CD4-positive, alpha-beta T cell treated with Interferon gamma for 1 hour (primary cell): ENCODE data around the gene LTA.

Experiments
- DNase-seq: peaks from one replicate; pipeline ENCODE4 v3.0.0-alpha.2; 2020

LTA gene

GRCh38 chr6:31572041-31572911 is at the start of gene LTA:
LTA (plus strand) TSS chr6:31572289; CDS start chr6:31572743, 454 bp downstream.
- peak; percentile 78 for DNase-seq

GRCh38 chr6:31525553-31525931 is 46.5 kb upstream of the LTA start:
- DNase-seq: no peak

- no peak for DNase-seq
Observed at GRCh38 chr6:31525932-31526591, 46.0 kb upstream of the LTA start.

- DNase-seq: no peak
Observed at GRCh38 chr6:31528307-31528777, 43.7 kb upstream of the LTA start.

- no peak for DNase-seq
Observed at GRCh38 chr6:31528821-31529328, 43.2 kb upstream of the LTA start, which contains the start of gene MCCD1. MCCD1 (plus strand) TSS chr6:31528962; CDS start chr6:31529015, 53 bp downstream.

- no peak for DNase-seq
Observed at GRCh38 chr6:31529329-31530150, 42.5 kb upstream of the LTA start.

GRCh38 chr6:31530659-31531058 is 41.4 kb upstream of the LTA start:
- no peak for DNase-seq

GRCh38 chr6:31531162-31531561 is 40.9 kb upstream of the LTA start:
- no peak for DNase-seq

GRCh38 chr6:31531771-31532643 is 40.1 kb upstream of the LTA start:
- no peak for DNase-seq

GRCh38 chr6:31532644-31533454 is 39.2 kb upstream of the LTA start:
- no peak for DNase-seq

GRCh38 chr6:31533455-31533841 is 38.6 kb upstream of the LTA start:
- DNase-seq: no peak

GRCh38 chr6:31534011-31534410 is 38.1 kb upstream of the LTA start:
- DNase-seq: no peak

GRCh38 chr6:31534521-31535040 is 37.5 kb upstream of the LTA start:
- DNase-seq: no peak

- no peak for DNase-seq
Observed at GRCh38 chr6:31535538-31536324, 36.4 kb upstream of the LTA start.

- no peak for DNase-seq
Observed at GRCh38 chr6:31538805-31539400, 33.2 kb upstream of the LTA start.

GRCh38 chr6:31540640-31541039 is 31.4 kb upstream of the LTA start:
- DNase-seq: no peak

- DNase-seq: peak; percentile 70
Observed at GRCh38 chr6:31541059-31541657, 30.9 kb upstream of the LTA start.

GRCh38 chr6:31541658-31542521 is 30.2 kb upstream of the LTA start, which contains the start of gene DDX39B:
DDX39B (minus strand) TSS chr6:31542003; CDS start chr6:31540532, 1,471 bp downstream.
- DNase-seq: peak; percentile 95
